ENCODE measurements around the gene FUT4.
"Not testable (repeated sequence)": the region's sequence is repeated elsewhere in the genome, so short reads cannot be mapped to it uniquely, and the experiment has no call there.

The FUT4 gene

GRCh38 chr11:94543695-94544645, at the start of gene FUT4:
FUT4 (plus strand) TSS chr11:94543921; CDS start chr11:94544134, 213 bp downstream.
- DNase-seq: peak; percentile 66

GRCh38 chr11:94494126-94494680, 49.5 kb upstream of the FUT4 start:
- DNase-seq: no peak

GRCh38 chr11:94500181-94500580, 43.5 kb upstream of the FUT4 start:
- DNase-seq: no peak

- DNase-seq: no peak
Measured at GRCh38 chr11:94501522-94501921, 42.2 kb upstream of the FUT4 start.

GRCh38 chr11:94504689-94505293, 38.9 kb upstream of the FUT4 start:
- DNase-seq: no peak

- DNase-seq: not testable (repeated sequence)
Measured at GRCh38 chr11:94506513-94506912, 37.2 kb upstream of the FUT4 start.

GRCh38 chr11:94507485-94507884, 36.2 kb upstream of the FUT4 start:
- no peak for DNase-seq

- DNase-seq: peak; percentile 30
Measured at GRCh38 chr11:94511932-94512781, 31.6 kb upstream of the FUT4 start, which contains the start of gene C11orf97. C11orf97 (plus strand) TSS chr11:94512461; CDS start chr11:94512529, 68 bp downstream.

GRCh38 chr11:94513091-94513490, 30.6 kb upstream of the FUT4 start:
- DNase-seq: no peak

- no peak for DNase-seq
Measured at GRCh38 chr11:94515398-94515797, 28.3 kb upstream of the FUT4 start.

- no peak for DNase-seq
Measured at GRCh38 chr11:94516725-94517124, 27.0 kb upstream of the FUT4 start.

GRCh38 chr11:94518300-94518699, 25.4 kb upstream of the FUT4 start:
- DNase-seq: no peak

GRCh38 chr11:94519478-94520084, 24.1 kb upstream of the FUT4 start:
- no peak for DNase-seq

- no peak for DNase-seq
Measured at GRCh38 chr11:94521684-94522083, 22.0 kb upstream of the FUT4 start.

GRCh38 chr11:94524341-94524740, 19.4 kb upstream of the FUT4 start:
- DNase-seq: no peak

GRCh38 chr11:94525546-94526324, 18.0 kb upstream of the FUT4 start:
- no peak for DNase-seq

- DNase-seq: no peak
Measured at GRCh38 chr11:94526645-94527438, 16.9 kb upstream of the FUT4 start.

- no peak for DNase-seq
Measured at GRCh38 chr11:94528551-94528950, 15.2 kb upstream of the FUT4 start.

- no peak for DNase-seq
Measured at GRCh38 chr11:94532211-94532610, 11.5 kb upstream of the FUT4 start.

- no peak for DNase-seq
Measured at GRCh38 chr11:94533206-94533605, 10.5 kb upstream of the FUT4 start.

Measured in stimulated activated naive CD4-positive, alpha-beta T cell treated with Interleukin-2 at 50 U/mL for 16 hours (primary cell).